Stimulated activated memory B cell treated with anti-CD40 and anti-IgM and Interleukin-4, amounts not matched to agents 10 μg/mL and 1 μg/mL and 100 μg/mL, for 72 hours (primary cell): ENCODE data around the gene SSNA1.

ENCODE experiments used
- ATAC-seq: fragments of 150-1000 bp; cut with Tn5 transposase; 2 replicates; pipeline ENCODE4 v1.10.0; 2021
- H3K27ac Mint-ChIP-seq: one replicate; pipeline ENCODE4 v1.8.0; 2022; ENCODE audit warnings: mild to moderate bottlenecking, mixed read lengths
- H3K27me3 Mint-ChIP-seq: one replicate; pipeline ENCODE4 v1.8.0; 2022; ENCODE audit warnings: mixed read lengths
- H3K36me3 Mint-ChIP-seq: one replicate; pipeline ENCODE4 v1.8.0; 2022; ENCODE audit warnings: mixed read lengths
- H3K4me1 Mint-ChIP-seq: one replicate; pipeline ENCODE4 v1.8.0; 2022; ENCODE audit warnings: mixed read lengths
- H3K4me3 Mint-ChIP-seq: one replicate; pipeline ENCODE4 v1.8.0; 2022; ENCODE audit warnings: mild to moderate bottlenecking, moderate library complexity, mixed read lengths
- H3K9me3 Mint-ChIP-seq: one replicate; pipeline ENCODE4 v1.8.0; 2022; ENCODE audit warnings: mixed read lengths

SSNA1 gene

GRCh38 chr9:137171149-137171900 is 17.2 kb upstream of the SSNA1 start:
- ATAC-seq: no peak

DNA sequence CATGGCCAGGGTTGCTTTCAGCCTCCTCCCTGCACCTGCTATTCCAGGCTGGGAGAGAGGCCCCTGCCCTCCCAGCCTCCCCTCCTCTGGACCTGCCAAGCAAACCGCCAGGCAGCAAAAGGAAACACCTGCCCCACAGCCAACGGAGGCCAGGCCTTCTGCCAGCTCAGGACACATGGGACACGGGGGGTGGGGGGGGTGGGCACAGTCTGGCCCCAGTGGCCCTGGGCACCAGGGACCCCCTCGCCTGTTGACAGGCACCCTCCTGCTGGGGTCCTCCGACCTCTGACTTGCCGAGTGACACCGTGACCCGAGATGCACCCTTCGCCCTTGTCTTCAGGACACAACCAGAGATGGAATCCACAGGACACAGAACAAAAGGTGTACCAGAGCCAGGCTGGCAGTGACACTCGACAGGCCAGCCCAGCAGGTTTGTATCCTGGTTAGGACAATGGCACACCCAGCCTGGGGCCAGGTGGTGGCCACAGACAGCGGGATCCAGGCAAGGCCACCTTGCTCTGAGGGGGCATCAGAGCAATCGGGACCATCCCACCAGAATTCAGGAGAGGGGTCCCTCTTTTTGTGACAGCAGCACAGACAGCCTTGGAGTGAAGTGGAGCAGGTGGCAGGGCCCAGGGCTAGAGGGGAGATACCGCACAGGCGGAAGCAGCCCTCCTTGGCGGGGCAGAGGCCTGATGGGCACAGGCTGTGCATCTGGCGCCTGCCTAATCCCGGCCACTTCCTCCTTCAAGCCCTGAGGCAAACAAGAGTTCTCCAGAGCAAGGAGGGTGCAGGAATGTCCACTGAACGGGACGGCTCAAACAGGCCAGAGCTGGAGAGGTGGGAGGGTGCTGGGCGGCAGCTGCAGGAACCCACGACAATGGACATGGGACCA is 15.3 kb upstream of the SSNA1 start:
- no peaks in the 10 kb centered on the region for H3K9me3 Mint-ChIP-seq
- no peak overlapping the region for H3K4me3 Mint-ChIP-seq
- H3K4me1 Mint-ChIP-seq: peaks cover 8% of the 10 kb centered on the region
- peaks cover 39% of the 10 kb centered on the region for H3K27me3 Mint-ChIP-seq
- H3K27ac Mint-ChIP-seq: no peak overlapping the region
- no peak for ATAC-seq
- peaks cover 13% of the 10 kb centered on the region for H3K36me3 Mint-ChIP-seq

More at GRCh38 chr9:137171149-137171900, 17.2 kb upstream of the SSNA1 start:
- peaks cover 46% of the 10 kb centered on the region for H3K27me3 Mint-ChIP-seq
- no peaks in the 10 kb centered on the region for H3K36me3 Mint-ChIP-seq
- no peak overlapping the region for H3K4me3 Mint-ChIP-seq
- no peaks in the 10 kb centered on the region for H3K9me3 Mint-ChIP-seq
- peaks cover 9% of the 10 kb centered on the region for H3K4me1 Mint-ChIP-seq
- H3K27ac Mint-ChIP-seq: no peak overlapping the region

DNA sequence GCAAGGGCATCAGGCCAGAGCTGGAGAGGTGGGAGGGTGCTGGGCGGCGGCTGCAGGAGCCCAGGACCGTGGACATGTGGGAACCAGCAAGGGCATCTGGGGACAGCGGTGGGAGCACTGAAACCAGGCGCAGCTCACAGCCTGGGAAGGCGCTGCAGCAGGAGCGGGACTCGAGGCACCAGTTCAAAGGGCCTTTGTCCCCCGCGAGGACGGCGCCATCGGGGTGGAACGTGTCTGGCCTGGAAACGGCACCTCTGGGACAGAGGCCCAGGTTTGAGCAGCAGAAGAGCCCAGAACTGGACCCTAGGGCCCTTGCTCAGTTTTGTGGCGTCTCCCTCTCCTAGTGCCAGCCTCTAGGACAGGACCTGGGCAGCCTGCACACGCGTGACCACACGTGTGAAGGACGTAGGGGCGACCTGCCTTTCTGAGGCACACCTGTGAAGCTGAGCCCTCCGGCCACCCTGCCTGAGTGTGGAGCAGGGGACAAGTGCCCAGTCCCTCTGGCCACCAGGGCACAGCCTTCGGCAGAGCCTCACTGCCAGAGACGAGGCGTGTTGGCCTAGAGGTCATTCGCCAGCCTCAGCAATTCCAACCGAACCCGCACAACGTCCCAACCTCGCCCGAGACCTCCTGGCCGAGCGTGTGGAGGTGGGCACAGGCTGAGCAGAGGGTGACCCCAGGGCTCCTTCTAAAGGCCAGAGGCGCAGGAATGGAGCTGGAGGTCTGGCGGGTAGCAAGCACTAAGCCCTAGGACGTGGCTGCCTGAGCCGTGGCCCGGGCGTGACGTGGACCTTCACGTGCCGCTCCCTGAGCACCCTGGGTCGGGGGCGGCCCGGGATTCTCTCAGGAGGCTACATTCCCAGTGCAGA is 14.4 kb upstream of the SSNA1 start:
- no peak for ATAC-seq
- H3K27me3 Mint-ChIP-seq: peaks cover 33% of the 10 kb centered on the region
- H3K4me3 Mint-ChIP-seq: no peak overlapping the region
- H3K27ac Mint-ChIP-seq: no peak overlapping the region
- peaks cover 14% of the 10 kb centered on the region for H3K36me3 Mint-ChIP-seq
- peaks cover 8% of the 10 kb centered on the region for H3K4me1 Mint-ChIP-seq
- no peaks in the 10 kb centered on the region for H3K9me3 Mint-ChIP-seq

GRCh38 chr9:137174722-137175293 is 13.7 kb upstream of the SSNA1 start:
- H3K36me3 Mint-ChIP-seq: peaks cover 21% of the 10 kb centered on the region
- H3K4me1 Mint-ChIP-seq: peaks cover 8% of the 10 kb centered on the region
- peaks cover 29% of the 10 kb centered on the region for H3K27me3 Mint-ChIP-seq
- H3K4me3 Mint-ChIP-seq: no peak overlapping the region
- no peak for ATAC-seq
- H3K27ac Mint-ChIP-seq: no peak overlapping the region
- H3K9me3 Mint-ChIP-seq: no peaks in the 10 kb centered on the region

DNA sequence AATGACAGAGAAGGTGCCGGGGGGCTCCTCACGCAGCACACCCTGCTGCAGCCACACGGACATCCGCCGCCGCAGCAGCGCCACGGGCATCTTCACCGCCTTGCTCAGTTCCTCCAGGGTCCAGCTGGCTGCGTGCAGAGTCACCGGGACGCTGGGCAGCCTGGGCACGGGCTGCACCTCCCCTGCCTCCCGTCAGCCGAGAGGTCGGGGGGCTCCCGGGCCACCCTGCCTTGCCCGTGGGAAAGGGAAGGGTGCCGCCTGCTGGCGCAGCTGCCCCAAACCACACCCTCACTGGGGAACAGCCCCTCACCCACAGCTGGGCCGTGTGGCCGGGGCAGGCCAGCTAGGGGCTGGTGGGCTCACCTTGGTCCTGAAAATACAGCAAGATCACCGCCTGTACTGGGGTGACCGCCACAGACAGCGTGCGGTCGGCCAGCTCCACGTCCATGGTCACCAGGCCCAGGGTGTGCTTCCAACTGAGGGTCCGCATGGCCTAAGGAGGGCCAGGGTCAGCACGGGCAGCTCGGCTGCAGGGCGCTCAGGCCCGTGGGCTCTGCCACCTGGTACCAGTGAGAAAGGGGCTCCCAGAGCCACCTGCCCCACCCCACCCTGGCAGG is 13.0 kb upstream of the SSNA1 start:
- Mint-ChIP-seq H3K27me3 (peaks cover 23% of the 10 kb centered on the region), H3K4me1 (peaks cover 8% of the 10 kb centered on the region), H3K36me3 (peaks cover 28% of the 10 kb centered on the region), H3K9me3 (no peaks in the 10 kb centered on the region), H3K4me3 (no peak overlapping the region), H3K27ac (no peak overlapping the region)
- ATAC-seq: no peak

- H3K27me3 Mint-ChIP-seq: peaks cover 12% of the 10 kb centered on the region
- no peak overlapping the region for H3K4me3 Mint-ChIP-seq
- ATAC-seq: no peak
- H3K36me3 Mint-ChIP-seq: peaks cover 29% of the 10 kb centered on the region
- H3K4me1 Mint-ChIP-seq: peaks cover 8% of the 10 kb centered on the region
- no peaks in the 10 kb centered on the region for H3K9me3 Mint-ChIP-seq
- H3K27ac Mint-ChIP-seq: no peak overlapping the region
Measured at GRCh38 chr9:137176302-137177182, 11.9 kb upstream of the SSNA1 start.

DNA sequence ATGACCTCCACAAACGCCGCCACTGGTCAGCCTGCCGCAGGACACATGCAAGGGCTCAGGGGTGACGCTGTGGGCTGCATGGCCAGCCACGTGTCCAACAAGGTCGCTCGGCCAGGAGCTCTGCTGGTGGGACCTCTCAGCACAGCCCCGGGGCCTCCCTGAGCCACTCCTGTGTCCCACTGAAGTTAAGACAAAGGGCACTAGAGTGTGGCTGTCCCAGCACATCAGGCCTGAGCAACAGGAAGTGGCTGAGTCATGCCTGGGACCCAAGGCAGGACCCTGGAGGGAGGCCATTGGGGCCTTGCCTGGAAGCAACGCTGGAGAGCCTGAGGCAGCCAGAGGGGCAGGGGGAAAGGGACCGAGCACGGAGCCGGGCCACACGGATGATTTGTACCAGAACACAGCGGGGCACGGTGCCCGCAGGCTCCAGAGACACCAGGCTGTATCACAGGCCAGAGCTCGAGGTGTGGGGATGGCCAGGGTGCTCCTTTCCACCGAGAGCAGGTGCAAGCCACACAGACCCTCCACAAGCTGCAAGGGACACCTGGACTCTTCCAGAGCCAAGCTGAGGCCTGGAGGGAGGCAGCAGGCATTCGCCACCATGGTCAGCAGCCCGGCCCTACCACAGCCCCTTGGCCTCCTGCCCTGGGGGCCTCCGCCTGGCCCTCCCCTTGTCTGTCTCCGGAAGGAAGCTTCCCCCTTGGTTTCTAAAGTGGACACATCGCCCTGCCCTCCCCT is 10.1 kb upstream of the SSNA1 start:
- no peak overlapping the region for H3K27ac Mint-ChIP-seq
- peaks cover 3% of the 10 kb centered on the region for H3K27me3 Mint-ChIP-seq
- ATAC-seq: no peak
- H3K36me3 Mint-ChIP-seq: peaks cover 44% of the 10 kb centered on the region
- peaks cover 8% of the 10 kb centered on the region for H3K4me1 Mint-ChIP-seq
- no peak overlapping the region for H3K4me3 Mint-ChIP-seq
- no peaks in the 10 kb centered on the region for H3K9me3 Mint-ChIP-seq

GRCh38 chr9:137178939-137179630 is 9.4 kb upstream of the SSNA1 start:
- Mint-ChIP-seq H3K4me1 (peaks cover 10% of the 10 kb centered on the region), H3K27me3 (no peaks in the 10 kb centered on the region), H3K9me3 (no peaks in the 10 kb centered on the region), H3K36me3 (peaks cover 51% of the 10 kb centered on the region), H3K4me3 (no peak overlapping the region), H3K27ac (no peak overlapping the region)
- ATAC-seq: no peak

GRCh38 chr9:137179761-137180160 is 8.7 kb upstream of the SSNA1 start:
- no peaks in the 10 kb centered on the region for H3K9me3 Mint-ChIP-seq
- no peak overlapping the region for H3K4me3 Mint-ChIP-seq
- no peaks in the 10 kb centered on the region for H3K27me3 Mint-ChIP-seq
- no peak overlapping the region for H3K27ac Mint-ChIP-seq
- peaks cover 17% of the 10 kb centered on the region for H3K4me1 Mint-ChIP-seq
- no peak for ATAC-seq
- H3K36me3 Mint-ChIP-seq: peaks cover 58% of the 10 kb centered on the region

GRCh38 chr9:137180491-137180890 is 8.0 kb upstream of the SSNA1 start:
- no peak overlapping the region for H3K4me3 Mint-ChIP-seq
- peaks cover 22% of the 10 kb centered on the region for H3K4me1 Mint-ChIP-seq
- no peak overlapping the region for H3K27ac Mint-ChIP-seq
- no peaks in the 10 kb centered on the region for H3K9me3 Mint-ChIP-seq
- H3K27me3 Mint-ChIP-seq: no peaks in the 10 kb centered on the region
- ATAC-seq: no peak
- peaks cover 59% of the 10 kb centered on the region for H3K36me3 Mint-ChIP-seq

DNA sequence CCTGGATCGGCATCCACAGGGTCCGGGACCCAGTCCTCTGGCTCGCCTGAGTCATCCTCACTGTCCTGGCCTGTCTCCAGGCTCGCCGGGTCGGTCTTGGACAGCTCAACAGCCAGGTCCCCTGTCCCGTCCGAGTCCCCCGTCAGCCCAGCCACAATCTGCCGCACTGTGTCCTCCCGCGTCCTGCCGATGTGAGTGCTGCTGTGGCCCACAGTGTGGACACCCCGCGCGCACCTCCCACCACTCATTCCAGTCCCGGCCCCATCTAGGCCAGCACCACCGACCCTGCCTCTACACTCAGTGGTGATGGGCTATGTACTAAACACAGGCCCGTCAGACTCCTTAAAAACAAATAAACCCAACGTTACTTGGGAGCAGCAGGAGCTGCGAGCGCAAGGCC is 6.8 kb upstream of the SSNA1 start:
- no peak overlapping the region for H3K27ac Mint-ChIP-seq
- H3K27me3 Mint-ChIP-seq: no peaks in the 10 kb centered on the region
- H3K4me3 Mint-ChIP-seq: no peak overlapping the region
- H3K4me1 Mint-ChIP-seq: peaks cover 24% of the 10 kb centered on the region
- H3K9me3 Mint-ChIP-seq: no peaks in the 10 kb centered on the region
- ATAC-seq: no peak
- peaks cover 57% of the 10 kb centered on the region for H3K36me3 Mint-ChIP-seq

GRCh38 chr9:137182836-137183235 is 5.6 kb upstream of the SSNA1 start:
- H3K4me3 Mint-ChIP-seq: no peak overlapping the region
- no peak for ATAC-seq
- H3K9me3 Mint-ChIP-seq: no peaks in the 10 kb centered on the region
- peaks cover 35% of the 10 kb centered on the region for H3K4me1 Mint-ChIP-seq
- H3K27me3 Mint-ChIP-seq: no peaks in the 10 kb centered on the region
- peaks cover 47% of the 10 kb centered on the region for H3K36me3 Mint-ChIP-seq
- H3K27ac Mint-ChIP-seq: no peak overlapping the region
